Measurements from ENCODE around the gene ALK. TPM values are rescaled to one million over a fixed set of nuclear protein-coding genes. Genes with fewer than 3 reads are reported as not detected.

The ALK gene
- polyA plus RNA-seq, 2 donors: 0.04 to 0.05 TPM

DNA sequence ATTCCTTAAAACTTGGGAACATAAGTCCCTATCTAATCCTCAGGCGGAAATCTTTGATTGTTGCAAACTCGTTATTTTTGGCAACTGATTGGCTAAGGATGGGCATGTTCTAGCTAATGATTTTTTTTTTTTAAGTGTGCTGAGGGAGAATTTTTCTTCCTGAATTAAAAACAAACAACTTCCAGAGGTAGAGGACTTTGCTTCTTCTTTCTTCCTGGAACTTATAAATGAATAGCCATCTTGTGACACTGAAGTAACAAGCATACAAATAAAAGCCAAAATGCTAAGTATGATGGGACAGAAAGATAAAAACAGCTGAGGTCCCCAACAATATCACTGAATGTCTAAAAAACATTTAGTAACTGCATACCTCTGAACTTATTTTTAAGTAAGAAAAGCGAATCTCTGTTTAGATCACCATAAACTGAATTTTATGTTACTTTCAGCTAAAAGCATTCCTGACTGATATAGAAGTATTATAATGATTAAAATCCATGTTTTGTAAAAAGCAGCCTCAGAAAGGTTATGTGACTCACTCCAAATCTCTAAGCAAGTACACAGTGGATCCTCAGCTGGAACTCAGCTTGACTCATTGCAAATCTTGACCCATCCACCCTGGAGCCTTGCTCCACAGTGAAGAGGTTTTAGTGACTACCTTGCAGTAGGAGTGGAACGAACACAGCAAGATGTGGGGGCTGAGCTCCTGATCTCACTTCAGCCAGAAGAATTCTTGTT lies 461.8 kb downstream of the ALK start:
- Histone ChIP-seq H3K36me3 (ENCODE audit: control insufficient read depth in 2 of 2, insufficient read depth in 2 of 2, low read length in 1 of 2) (no peaks in the 10 kb centered on the region), H3K27me3 (ENCODE audit: control insufficient read depth in 1 of 2, insufficient read depth in 2 of 2, low read length in 2 of 2) (peaks cover 0 to 2% of the 10 kb centered on the region in 2 donors), H3K27ac (ENCODE audit: low read depth in 2 of 2, low read length in 1 of 2) (no peak overlapping the region), H3K4me3 (ENCODE audit: low read depth in 1 of 2, low read length in 2 of 2) (no peak overlapping the region), H3K4me1 (ENCODE audit: control insufficient read depth in 2 of 2, insufficient read depth in 2 of 2, low read length in 1 of 2) (no peaks in the 10 kb centered on the region), H3K9me3 (ENCODE audit: control insufficient read depth in 2 of 2, insufficient read depth in 1 of 2, low read depth in 1 of 2, low read length in 1 of 2) (no peaks in the 10 kb centered on the region)
- 73 to 74% methylated on average over 4 of the region's 4 CpGs for WGBS, 2 donors

- peaks cover 0 to 2% of the 10 kb centered on the region in 2 donors for H3K27me3 ChIP-seq (ENCODE audit: control insufficient read depth in 1 of 2, insufficient read depth in 2 of 2, low read length in 2 of 2)
- H3K4me1 ChIP-seq (ENCODE audit: control insufficient read depth in 2 of 2, insufficient read depth in 2 of 2, low read length in 1 of 2): no peaks in the 10 kb centered on the region
- H3K36me3 ChIP-seq (ENCODE audit: control insufficient read depth in 2 of 2, insufficient read depth in 2 of 2, low read length in 1 of 2): no peaks in the 10 kb centered on the region
- H3K27ac ChIP-seq (ENCODE audit: low read depth in 2 of 2, low read length in 1 of 2): no peak overlapping the region
- H3K4me3 ChIP-seq (ENCODE audit: low read depth in 1 of 2, low read length in 2 of 2): no peak overlapping the region
- no peaks in the 10 kb centered on the region for H3K9me3 ChIP-seq (ENCODE audit: control insufficient read depth in 2 of 2, insufficient read depth in 1 of 2, low read depth in 1 of 2, low read length in 1 of 2)
These were observed 465.0 kb downstream of the ALK start for GRCh38 chr2:29456429-29456828.

- WGBS, 2 donors: 65 to 66% methylated on average over 6 of the region's 6 CpGs
- peaks cover 0 to 2% of the 10 kb centered on the region in 2 donors for H3K27me3 ChIP-seq (ENCODE audit: control insufficient read depth in 1 of 2, insufficient read depth in 2 of 2, low read length in 2 of 2)
- no peak overlapping the region for H3K4me3 ChIP-seq (ENCODE audit: low read depth in 1 of 2, low read length in 2 of 2)
- H3K27ac ChIP-seq (ENCODE audit: low read depth in 2 of 2, low read length in 1 of 2): no peak overlapping the region
- H3K4me1 ChIP-seq (ENCODE audit: control insufficient read depth in 2 of 2, insufficient read depth in 2 of 2, low read length in 1 of 2): no peaks in the 10 kb centered on the region
- H3K36me3 ChIP-seq (ENCODE audit: control insufficient read depth in 2 of 2, insufficient read depth in 2 of 2, low read length in 1 of 2): no peaks in the 10 kb centered on the region
- H3K9me3 ChIP-seq (ENCODE audit: control insufficient read depth in 2 of 2, insufficient read depth in 1 of 2, low read depth in 1 of 2, low read length in 1 of 2): no peaks in the 10 kb centered on the region
These were observed 466.1 kb downstream of the ALK start for GRCh38 chr2:29455200-29455860.

GRCh38 chr2:29452036-29452435 lies 469.4 kb downstream of the ALK start:
- H3K4me1 ChIP-seq (ENCODE audit: control insufficient read depth in 2 of 2, insufficient read depth in 2 of 2, low read length in 1 of 2): no peaks in the 10 kb centered on the region
- no peaks in the 10 kb centered on the region for H3K27me3 ChIP-seq (ENCODE audit: control insufficient read depth in 1 of 2, insufficient read depth in 2 of 2, low read length in 2 of 2)
- whole genome bisulfite sequencing, 2 donors: 86 to 88% methylated on average over 5 of the region's 5 CpGs

DNA sequence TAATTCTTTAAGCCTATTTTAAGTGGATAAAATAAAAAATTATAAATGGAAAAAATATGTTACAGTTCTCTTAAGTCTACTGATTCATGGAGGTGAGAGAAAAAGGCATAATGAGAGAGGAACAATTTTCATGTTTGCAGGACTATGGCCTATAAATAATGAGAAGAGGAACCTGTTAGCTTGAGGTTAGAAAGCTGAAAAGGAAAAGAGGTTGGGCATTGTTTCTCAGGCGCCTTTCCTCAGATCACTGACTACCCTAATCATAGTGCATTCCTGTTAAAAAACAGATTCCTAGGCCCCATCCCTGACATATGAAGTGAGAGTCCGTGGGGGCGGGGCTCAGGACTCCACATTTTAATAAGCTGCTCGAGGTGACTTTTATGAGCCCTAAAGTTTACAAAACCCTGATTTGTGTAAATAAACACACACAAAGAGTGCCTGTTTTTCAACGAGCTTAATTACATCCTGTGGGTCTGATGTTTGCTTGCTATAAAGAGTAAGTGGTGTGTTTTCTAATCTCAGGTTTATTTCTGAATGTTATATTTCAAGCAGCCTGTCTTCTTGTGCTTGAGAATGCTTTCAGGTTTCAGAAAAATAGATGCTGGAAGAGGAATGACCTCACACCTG lies 470.7 kb downstream of the ALK start:
- WGBS, 2 donors: 45 to 48% methylated on average over 5 of the region's 5 CpGs
- no peaks in the 10 kb centered on the region for H3K27me3 ChIP-seq (ENCODE audit: control insufficient read depth in 1 of 2, insufficient read depth in 2 of 2, low read length in 2 of 2)
- H3K4me1 ChIP-seq (ENCODE audit: control insufficient read depth in 2 of 2, insufficient read depth in 2 of 2, low read length in 1 of 2): no peaks in the 10 kb centered on the region
- no peaks in the 10 kb centered on the region for H3K9me3 ChIP-seq (ENCODE audit: control insufficient read depth in 2 of 2, insufficient read depth in 1 of 2, low read depth in 1 of 2, low read length in 1 of 2)
- no peaks in the 10 kb centered on the region for H3K36me3 ChIP-seq (ENCODE audit: control insufficient read depth in 2 of 2, insufficient read depth in 2 of 2, low read length in 1 of 2)
- H3K27ac ChIP-seq (ENCODE audit: low read depth in 2 of 2, low read length in 1 of 2): no peak overlapping the region
- no peak overlapping the region for H3K4me3 ChIP-seq (ENCODE audit: low read depth in 1 of 2, low read length in 2 of 2)

More at GRCh38 chr2:29452036-29452435, 469.4 kb downstream of the ALK start:
- Histone ChIP-seq H3K27ac (ENCODE audit: low read depth in 2 of 2, low read length in 1 of 2) (no peak overlapping the region), H3K36me3 (ENCODE audit: control insufficient read depth in 2 of 2, insufficient read depth in 2 of 2, low read length in 1 of 2) (no peaks in the 10 kb centered on the region), H3K9me3 (ENCODE audit: control insufficient read depth in 2 of 2, insufficient read depth in 1 of 2, low read depth in 1 of 2, low read length in 1 of 2) (no peaks in the 10 kb centered on the region), H3K4me3 (ENCODE audit: low read depth in 1 of 2, low read length in 2 of 2) (no peak overlapping the region)

- Histone ChIP-seq H3K27me3 (ENCODE audit: control insufficient read depth in 1 of 2, insufficient read depth in 2 of 2, low read length in 2 of 2) (no peaks in the 10 kb centered on the region), H3K4me1 (ENCODE audit: control insufficient read depth in 2 of 2, insufficient read depth in 2 of 2, low read length in 1 of 2) (no peaks in the 10 kb centered on the region), H3K4me3 (ENCODE audit: low read depth in 1 of 2, low read length in 2 of 2) (no peak overlapping the region), H3K9me3 (ENCODE audit: control insufficient read depth in 2 of 2, insufficient read depth in 1 of 2, low read depth in 1 of 2, low read length in 1 of 2) (no peaks in the 10 kb centered on the region), H3K27ac (ENCODE audit: low read depth in 2 of 2, low read length in 1 of 2) (no peak overlapping the region), H3K36me3 (ENCODE audit: control insufficient read depth in 2 of 2, insufficient read depth in 2 of 2, low read length in 1 of 2) (no peaks in the 10 kb centered on the region)
- 81 to 89% methylated on average over 2 of the region's 2 CpGs for WGBS, 2 donors
These were observed 471.9 kb downstream of the ALK start for GRCh38 chr2:29449499-29449898.

GRCh38 chr2:29448096-29448688 lies 473.2 kb downstream of the ALK start:
- no peak overlapping the region for H3K27ac ChIP-seq (ENCODE audit: low read depth in 2 of 2, low read length in 1 of 2)
- H3K27me3 ChIP-seq (ENCODE audit: control insufficient read depth in 1 of 2, insufficient read depth in 2 of 2, low read length in 2 of 2): no peaks in the 10 kb centered on the region
- no peaks in the 10 kb centered on the region for H3K36me3 ChIP-seq (ENCODE audit: control insufficient read depth in 2 of 2, insufficient read depth in 2 of 2, low read length in 1 of 2)
- WGBS, 2 donors: 70 to 77% methylated on average over 8 of the region's 8 CpGs
- no peaks in the 10 kb centered on the region for H3K9me3 ChIP-seq (ENCODE audit: control insufficient read depth in 2 of 2, insufficient read depth in 1 of 2, low read depth in 1 of 2, low read length in 1 of 2)
- no peaks in the 10 kb centered on the region for H3K4me1 ChIP-seq (ENCODE audit: control insufficient read depth in 2 of 2, insufficient read depth in 2 of 2, low read length in 1 of 2)
- H3K4me3 ChIP-seq (ENCODE audit: low read depth in 1 of 2, low read length in 2 of 2): no peak overlapping the region

- H3K4me3 ChIP-seq (ENCODE audit: low read depth in 1 of 2, low read length in 2 of 2): no peak overlapping the region
- no peak overlapping the region for H3K27ac ChIP-seq (ENCODE audit: low read depth in 2 of 2, low read length in 1 of 2)
- H3K36me3 ChIP-seq (ENCODE audit: control insufficient read depth in 2 of 2, insufficient read depth in 2 of 2, low read length in 1 of 2): no peaks in the 10 kb centered on the region
- no peaks in the 10 kb centered on the region for H3K4me1 ChIP-seq (ENCODE audit: control insufficient read depth in 2 of 2, insufficient read depth in 2 of 2, low read length in 1 of 2)
- H3K9me3 ChIP-seq (ENCODE audit: control insufficient read depth in 2 of 2, insufficient read depth in 1 of 2, low read depth in 1 of 2, low read length in 1 of 2): no peaks in the 10 kb centered on the region
- no peaks in the 10 kb centered on the region for H3K27me3 ChIP-seq (ENCODE audit: control insufficient read depth in 1 of 2, insufficient read depth in 2 of 2, low read length in 2 of 2)
- WGBS, 2 donors: 82 to 86% methylated on average over 4 of the region's 4 CpGs
These were observed 473.9 kb downstream of the ALK start for GRCh38 chr2:29447513-29447912.

GRCh38 chr2:29446847-29447246 lies 474.5 kb downstream of the ALK start:
- H3K27ac ChIP-seq (ENCODE audit: low read depth in 2 of 2, low read length in 1 of 2): no peak overlapping the region
- no peak overlapping the region for H3K4me3 ChIP-seq (ENCODE audit: low read depth in 1 of 2, low read length in 2 of 2)
- 66 to 84% methylated on average over 4 of the region's 4 CpGs for WGBS, 2 donors
- no peaks in the 10 kb centered on the region for H3K4me1 ChIP-seq (ENCODE audit: control insufficient read depth in 2 of 2, insufficient read depth in 2 of 2, low read length in 1 of 2)
- no peaks in the 10 kb centered on the region for H3K27me3 ChIP-seq (ENCODE audit: control insufficient read depth in 1 of 2, insufficient read depth in 2 of 2, low read length in 2 of 2)
- no peaks in the 10 kb centered on the region for H3K36me3 ChIP-seq (ENCODE audit: control insufficient read depth in 2 of 2, insufficient read depth in 2 of 2, low read length in 1 of 2)
- no peaks in the 10 kb centered on the region for H3K9me3 ChIP-seq (ENCODE audit: control insufficient read depth in 2 of 2, insufficient read depth in 1 of 2, low read depth in 1 of 2, low read length in 1 of 2)

All from esophagus (tissue), 2 donors.